GM19351 (cell line): Measurements from ENCODE around the gene THADA.
A peak's percentile ranks its signal among the peaks of the same experiment; 100 is the strongest.
"Not testable (repeated sequence)": the region's sequence is repeated elsewhere in the genome, so short reads cannot be mapped to it uniquely, and the experiment has no call there.

ENCODE experiments used
- ATAC-seq: cut with Tn5 transposase; IDR thresholded peaks from one replicate; pipeline ENCODE4 v1.9.1; 2021; ENCODE audit warnings: mild to moderate bottlenecking, moderate library complexity; ENCODE audit not compliant: unreplicated experiment

THADA gene

DNA sequence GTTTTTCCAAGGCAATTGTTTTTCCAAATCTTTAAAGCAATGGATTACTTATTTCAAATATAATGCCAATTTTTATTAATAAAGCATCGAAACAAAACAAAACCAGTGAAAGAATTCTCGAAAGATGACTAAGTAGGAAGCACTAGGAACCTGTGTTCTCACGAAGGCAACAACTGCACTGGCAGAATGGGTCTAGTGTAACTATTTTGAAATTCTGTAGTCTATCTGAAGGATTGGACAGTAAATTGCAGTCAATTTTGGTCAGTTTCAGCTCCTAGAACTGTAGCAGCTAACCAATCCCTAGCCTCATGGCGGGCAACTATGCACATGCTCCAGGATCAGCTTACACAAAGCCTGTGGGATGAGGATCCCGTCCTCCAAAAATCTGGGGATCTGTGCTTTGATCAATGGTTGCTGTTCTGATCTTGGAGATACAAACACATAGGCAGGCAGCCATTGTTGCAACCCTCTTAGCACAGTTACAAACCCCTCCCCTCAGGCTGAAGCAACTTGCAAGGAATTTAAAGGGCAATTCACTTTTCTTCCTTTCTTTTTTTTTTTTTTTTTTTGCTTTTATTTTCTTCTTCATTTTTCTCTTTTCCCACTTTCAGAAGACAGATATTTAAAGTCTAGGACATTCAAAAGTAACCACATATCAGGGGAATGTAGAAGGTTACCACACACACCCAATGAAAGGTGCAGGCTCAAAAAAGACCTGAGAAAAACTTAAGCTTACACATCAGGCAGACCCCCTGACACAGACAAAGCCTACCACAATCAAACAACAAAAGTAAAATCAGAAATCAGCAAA lies 147.6 kb downstream of the THADA start:
- no peak for ATAC-seq

DNA sequence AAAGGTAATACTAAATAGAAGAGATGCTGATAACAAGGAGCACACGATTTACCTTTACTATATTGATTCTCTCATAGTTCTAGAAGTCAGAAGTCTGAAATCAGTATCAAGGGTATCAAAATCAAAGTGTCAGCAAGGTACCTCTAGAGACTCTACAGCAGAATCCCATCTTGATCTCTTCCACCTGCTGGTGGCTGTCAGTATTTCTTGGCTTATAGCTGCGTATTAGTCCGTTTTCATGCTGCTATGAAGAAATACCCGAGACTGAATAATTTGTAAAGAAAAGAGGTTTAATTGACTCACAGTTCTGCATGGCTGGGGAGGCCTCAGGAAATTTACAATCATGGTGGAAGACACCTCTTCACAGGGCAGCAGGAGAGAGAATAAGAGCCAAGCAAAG lies 149.1 kb downstream of the THADA start:
- ATAC-seq: not testable (repeated sequence)

DNA sequence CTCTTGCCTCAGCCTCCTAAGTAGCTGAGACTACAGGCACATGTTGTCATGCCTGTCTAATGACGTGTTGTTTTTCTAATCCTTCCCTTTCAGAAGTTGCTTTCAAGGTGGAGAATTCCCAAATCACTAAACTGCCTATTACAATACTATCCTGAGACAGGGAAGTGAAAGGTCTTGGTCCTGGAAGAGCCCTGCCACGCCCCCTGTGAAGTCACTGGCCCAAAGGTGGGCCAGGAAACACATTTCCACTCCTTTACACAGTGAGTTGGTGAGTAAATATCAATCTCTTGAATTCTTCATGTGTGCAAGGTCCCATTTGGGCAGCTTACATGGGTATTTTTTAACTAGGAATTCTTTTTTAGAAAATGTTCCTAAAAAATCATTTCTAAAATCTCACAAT lies 150.1 kb downstream of the THADA start:
- ATAC-seq: no peak

DNA sequence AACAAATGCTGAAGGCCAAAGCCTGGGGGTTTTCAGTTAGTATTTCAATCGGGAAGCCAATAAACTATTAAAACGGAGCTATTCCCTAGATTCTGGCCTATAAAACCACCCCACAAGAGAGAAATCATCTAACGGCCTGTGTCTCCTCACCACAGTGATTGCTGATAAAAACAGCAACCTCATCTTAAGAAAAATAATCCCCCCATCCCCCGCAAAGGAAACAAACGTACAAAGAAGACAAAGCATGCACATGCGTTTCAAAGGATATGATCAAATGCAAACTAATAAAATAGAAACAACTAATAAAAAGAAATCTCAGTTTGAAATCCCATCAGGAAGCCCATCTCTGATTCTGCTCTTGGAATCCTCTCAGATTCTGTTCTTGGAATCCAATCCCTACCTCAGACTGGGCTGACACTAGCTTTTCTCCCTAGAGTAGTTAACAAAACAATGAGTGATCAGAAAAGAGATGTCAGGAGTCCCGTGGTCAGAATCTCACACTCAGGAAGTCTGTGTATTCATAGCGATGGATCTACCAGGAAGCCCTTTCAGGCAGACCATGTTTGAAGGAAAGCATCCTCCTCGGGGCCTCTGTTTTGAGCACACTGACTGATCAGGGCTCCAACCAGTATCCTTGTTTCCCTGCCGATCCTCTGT lies 150.7 kb downstream of the THADA start:
- no peak for ATAC-seq

GRCh38 chr2:43443282-43443681 lies 152.6 kb downstream of the THADA start:
- ATAC-seq: no peak

- no peak for ATAC-seq
Measured at GRCh38 chr2:43441195-43441594, 154.6 kb downstream of the THADA start.

DNA sequence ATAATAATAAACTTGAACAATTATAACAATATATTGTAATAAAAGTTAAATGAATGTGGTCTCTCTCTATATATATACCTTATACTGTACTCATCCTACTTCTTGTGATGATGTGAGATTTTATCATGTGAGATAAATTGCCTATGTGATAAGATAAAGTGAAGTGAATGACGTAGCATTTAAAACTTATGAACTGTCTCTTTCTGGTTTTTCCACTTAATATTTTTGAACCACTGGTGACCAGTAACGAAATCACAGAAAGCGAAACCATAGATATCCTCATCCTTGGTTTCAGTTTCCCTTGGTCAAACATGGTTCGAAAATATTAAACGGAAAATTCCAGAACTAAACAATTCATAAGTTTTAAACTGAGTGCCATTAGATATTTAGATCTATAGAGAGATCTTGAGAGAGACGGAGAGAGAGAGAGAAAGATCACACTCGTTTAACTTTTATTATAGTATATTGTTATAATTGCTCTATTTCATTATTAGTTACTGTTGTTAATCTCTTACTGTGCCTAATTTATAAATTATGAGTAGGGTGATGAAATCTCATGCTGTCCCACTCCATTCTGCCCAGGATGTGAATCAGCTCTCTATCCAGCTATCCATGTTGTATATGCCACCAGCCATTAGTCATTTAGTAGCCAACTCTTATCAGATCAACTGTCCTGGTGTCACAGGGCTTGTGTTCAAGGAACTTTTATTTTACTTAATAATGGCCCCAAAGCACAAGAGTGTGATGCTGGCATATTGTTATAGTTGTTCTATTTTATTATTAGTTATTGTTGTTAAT lies 156.8 kb downstream of the THADA start:
- no peak for ATAC-seq

DNA sequence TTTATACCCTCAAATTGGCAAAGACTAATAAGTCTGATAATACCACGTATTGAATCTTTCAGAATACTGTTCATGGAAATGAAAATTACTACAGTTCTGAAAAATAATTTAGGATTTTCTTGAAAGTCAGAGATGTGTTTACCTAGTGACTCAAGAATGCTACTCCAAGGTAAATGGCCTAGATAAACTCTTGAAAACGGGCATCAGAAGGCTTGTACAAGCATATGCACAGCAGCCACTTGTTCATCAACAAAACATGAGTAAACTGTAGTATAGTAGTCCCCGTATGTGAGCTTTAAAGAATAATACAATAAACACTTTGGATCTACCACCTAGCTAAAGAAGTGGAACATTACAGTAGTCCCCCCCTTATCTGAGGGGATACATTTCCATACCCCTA lies 157.5 kb downstream of the THADA start:
- ATAC-seq: no peak

GRCh38 chr2:43437363-43437762 lies 158.5 kb downstream of the THADA start:
- ATAC-seq: no peak

GRCh38 chr2:43436431-43436830 lies 159.4 kb downstream of the THADA start:
- no peak for ATAC-seq

DNA sequence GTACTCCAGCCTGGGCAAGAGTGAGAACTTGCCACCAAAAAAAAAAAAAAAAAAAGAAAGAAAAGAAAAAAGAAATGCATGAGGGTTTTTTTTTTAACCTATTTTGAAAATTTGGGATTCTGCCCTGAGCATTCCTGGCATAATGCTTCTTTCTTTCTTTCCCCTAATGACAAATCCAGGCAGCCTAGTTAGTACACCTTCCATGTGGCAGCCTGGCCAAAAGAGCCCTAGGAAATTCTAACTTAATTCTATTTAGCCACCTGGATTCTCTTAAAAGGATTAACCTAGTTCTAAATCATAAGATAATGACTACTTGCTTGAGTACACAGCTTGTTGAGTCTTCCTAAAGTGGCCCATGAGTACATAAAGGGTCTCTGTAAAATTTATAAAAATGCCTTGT lies 160.1 kb downstream of the THADA start:
- ATAC-seq: no peak

GRCh38 chr2:43430489-43430888 lies 165.3 kb downstream of the THADA start:
- no peak for ATAC-seq

DNA sequence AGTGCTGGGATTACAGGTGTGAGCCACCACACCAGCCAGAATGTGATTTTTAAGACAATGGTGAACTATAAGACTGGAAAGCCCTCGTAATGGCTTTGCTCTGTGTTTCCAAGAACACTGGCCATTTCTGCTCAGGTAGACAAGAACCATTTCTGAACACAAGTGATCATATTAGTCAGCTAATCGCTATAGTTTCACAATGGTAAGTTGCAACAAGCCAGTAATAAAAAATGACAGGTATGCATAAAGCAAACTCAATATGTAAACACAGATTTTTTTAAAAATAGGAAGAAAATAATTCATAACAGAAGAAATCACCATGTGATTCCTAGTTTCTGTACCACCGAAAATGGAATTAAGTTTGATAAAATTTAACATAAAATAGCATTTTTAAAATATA lies 166.5 kb downstream of the THADA start:
- ATAC-seq: no peak

GRCh38 chr2:43427032-43427424 lies 168.8 kb downstream of the THADA start:
- no peak for ATAC-seq

- ATAC-seq: peak; percentile 89
Measured at GRCh38 chr2:43426305-43427031, 169.4 kb downstream of the THADA start.

DNA sequence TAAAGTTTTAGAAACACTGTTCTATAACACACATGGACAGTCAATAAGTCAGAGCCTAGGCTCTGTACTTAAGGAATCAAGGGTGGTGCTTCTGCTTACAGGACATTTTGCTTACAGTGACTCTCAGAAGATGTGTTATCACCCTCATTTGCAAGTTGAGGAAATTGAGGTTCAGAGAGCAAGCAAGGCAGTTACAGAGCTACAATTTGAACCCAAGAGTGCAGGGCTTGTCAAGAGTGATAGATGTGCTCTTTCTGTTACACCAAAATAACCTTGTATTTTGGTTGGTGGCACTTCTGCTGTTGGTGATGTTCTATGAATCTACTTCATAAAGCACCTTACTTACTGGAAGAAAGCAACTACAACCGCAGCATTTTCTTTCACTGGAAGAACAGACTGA lies 170.2 kb downstream of the THADA start:
- ATAC-seq: no peak

DNA sequence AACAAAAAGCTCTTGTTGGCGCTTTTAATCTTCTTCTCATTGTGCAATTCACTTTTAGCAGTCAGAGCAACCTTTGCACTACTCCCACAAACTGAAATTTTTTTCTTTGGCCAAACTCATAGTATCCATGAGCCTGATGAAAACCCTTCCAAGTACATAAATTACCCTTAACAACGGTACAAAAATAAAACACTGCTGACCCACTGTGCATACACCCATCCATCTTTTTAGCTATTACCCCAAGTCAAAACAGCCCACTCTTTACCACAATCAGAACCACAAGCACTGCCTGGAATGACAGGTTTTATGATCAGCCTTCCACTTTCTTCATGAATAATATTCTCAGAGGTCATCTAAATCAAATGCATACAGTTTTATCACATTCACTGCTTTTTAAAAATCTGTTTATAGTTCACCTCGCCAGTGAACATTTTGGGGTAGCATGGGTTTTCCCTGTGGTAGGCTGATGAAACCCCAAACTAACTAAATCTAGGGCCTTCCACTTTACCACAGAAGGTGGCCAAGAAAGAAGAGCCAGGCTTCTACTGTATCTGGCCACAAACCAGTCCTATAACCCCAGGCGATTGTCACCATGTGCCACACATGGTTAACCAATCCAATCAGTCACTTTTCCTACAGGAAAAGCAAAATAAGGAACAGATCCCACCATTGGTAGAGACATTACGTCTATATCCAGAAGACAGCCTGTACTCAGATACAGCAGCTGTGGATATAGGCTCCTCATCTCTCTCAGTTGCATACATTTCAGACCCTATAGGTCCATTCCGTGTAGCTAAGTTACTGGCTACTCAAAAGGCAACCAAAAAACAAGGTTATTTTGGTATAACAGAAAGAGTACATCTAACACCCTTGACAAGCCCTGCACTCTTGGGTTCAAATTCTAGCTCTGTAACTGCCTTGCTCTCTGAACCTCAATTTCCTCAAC lies 171.3 kb downstream of the THADA start:
- ATAC-seq: no peak

- ATAC-seq: no peak
Measured at GRCh38 chr2:43423941-43424261, 171.9 kb downstream of the THADA start.

DNA sequence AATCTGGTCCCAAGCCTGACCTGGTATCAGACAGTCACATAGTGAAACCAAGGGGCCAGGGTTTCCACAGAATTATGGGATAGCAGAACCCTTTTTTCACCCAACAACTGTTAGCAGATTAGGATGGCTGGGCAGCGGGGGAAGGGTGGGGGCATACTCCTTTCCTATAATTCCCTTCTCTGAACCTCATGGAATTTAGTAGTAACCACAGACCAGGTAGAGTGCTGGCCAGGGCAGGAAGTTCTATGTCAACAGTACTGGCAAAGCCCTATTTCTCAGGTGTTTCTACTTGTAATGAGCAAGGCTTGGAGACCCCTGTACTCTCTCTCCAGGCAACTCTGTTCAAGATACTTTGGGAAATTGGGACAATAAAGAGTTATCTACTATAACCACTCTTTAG lies 174.6 kb downstream of the THADA start:
- no peak for ATAC-seq

DNA sequence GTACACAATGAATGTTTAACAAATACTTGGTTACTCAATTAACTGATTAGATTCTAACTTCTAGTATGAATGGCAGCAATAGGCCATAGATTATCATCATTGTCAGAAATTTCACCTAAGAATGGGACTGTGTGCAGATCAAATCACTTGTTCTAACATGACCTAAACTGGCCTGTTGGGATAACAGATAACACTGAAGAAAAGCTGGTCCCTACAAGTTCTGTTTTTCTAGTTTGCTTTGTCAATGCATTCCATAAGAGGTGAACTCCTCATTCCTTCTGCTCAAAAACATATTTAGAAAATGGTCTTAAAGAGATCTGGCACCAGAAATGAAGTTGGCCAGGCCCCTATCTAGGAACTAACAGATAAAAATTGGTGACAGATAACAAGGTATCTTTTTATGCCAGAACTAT lies 175.4 kb downstream of the THADA start:
- ATAC-seq: no peak
